GM12892 (cell line): ENCODE measurements around the gene GALNT1.

Experiments
- POLR2A ChIP-seq: IDR thresholded peaks from 2 replicates; pipeline ENCODE4 v1.6.1; 2011; ENCODE audit warnings: low read depth, low read length, control low read depth
- POLR2AphosphoS5 ChIP-seq: IDR thresholded peaks from 2 replicates; pipeline ENCODE4 v1.6.1; 2011; ENCODE audit warnings: low read depth, low read length, control low read depth

- no peak for TF ChIP-seq POLR2AphosphoS5
- TF ChIP-seq POLR2A = no peak
Observed at GRCh38 chr18:35671966-35672603, 90.5 kb downstream of the GALNT1 start.
